Cardiac septum (tissue), 1 donor: ENCODE results near the gene AGRN. TPM values are rescaled to one million over a fixed set of nuclear protein-coding genes. Genes with fewer than 3 reads are reported as not detected.
A peak's percentile ranks its signal among the peaks of the same experiment; 100 is the strongest.

ENCODE experiments used
- DNase-seq: peaks from one replicate; pipeline ENCODE4 v3.0.0-alpha.2; 2020; ENCODE audit warnings: low spot score
- intact Hi-C: fragments of 100-400 bp; cut with DNase I; formaldehyde crosslinking; loops from one replicate; pipeline ENCODE4 v1.14.0; 2022
- total RNA-seq: library from RNA; stranded (reverse); fragmentation: NEBNext Ultra II Directional; extraction: Animal tissue kit (Norgen Biotek cat#: 25700); gene quantifications from one replicate; pipeline ENCODE4 v1.2.1, GENCODE V29; 2021
- donor health status: DM: no; HTN: no; CAD: no.

The AGRN gene
- total RNA-seq, 1 donor from 2014 or later: 27.0 TPM

GRCh38 chr1:1082239-1082775 is 62.4 kb downstream of the AGRN start:
- intact Hi-C loops: no loop called here
- DNase-seq: peak; percentile 71

GRCh38 chr1:1082776-1083415 is 63.0 kb downstream of the AGRN start:
- intact Hi-C loops: no loop called here
- DNase-seq: peak; percentile 66

GRCh38 chr1:1083416-1084371 is 63.8 kb downstream of the AGRN start:
- intact Hi-C loops: no loop called here
- DNase-seq: peak; percentile 66

GRCh38 chr1:1084372-1085170 is 64.7 kb downstream of the AGRN start:
- intact Hi-C loops: no loop called here
- DNase-seq: peak; percentile 63

GRCh38 chr1:1085171-1085841 is 65.4 kb downstream of the AGRN start:
- DNase-seq: peak; percentile 63
- intact Hi-C loops: no loop called here

GRCh38 chr1:1085911-1086841 is 66.3 kb downstream of the AGRN start:
- intact Hi-C loops: no loop called here
- DNase-seq: peak; percentile 71

- peak; percentile 49 for DNase-seq
Observed at GRCh38 chr1:1086911-1087341, 67.0 kb downstream of the AGRN start.

GRCh38 chr1:1087351-1088028 is 67.6 kb downstream of the AGRN start:
- intact Hi-C loops: no loop called here
- DNase-seq: peak; percentile 38

More at GRCh38 chr1:1086911-1087341, 67.0 kb downstream of the AGRN start:
- intact Hi-C loops: no loop called here

GRCh38 chr1:1088029-1088800 is 68.3 kb downstream of the AGRN start:
- peak; percentile 58 for DNase-seq
- intact Hi-C loops: no loop called here

- DNase-seq: peak; percentile 64
- intact Hi-C loops: no loop called here
Observed at GRCh38 chr1:1088801-1089680, 69.1 kb downstream of the AGRN start.

- peak; percentile 66 for DNase-seq
- intact Hi-C loops: no loop called here
Observed at GRCh38 chr1:1089731-1090423, 70.0 kb downstream of the AGRN start.

GRCh38 chr1:1090424-1091343 is 70.8 kb downstream of the AGRN start:
- DNase-seq: peak; percentile 60
- intact Hi-C loops: no loop called here

GRCh38 chr1:1091344-1092148 is 71.6 kb downstream of the AGRN start:
- DNase-seq: peak; percentile 64
- intact Hi-C loops: no loop called here
